Loucy (cell line): Measurements from ENCODE around the gene ITCH.

Experiments
- H2AFZ ChIP-seq: fragments of 200-600 bp; sonication (generic); 2 replicates; pipeline ENCODE4 v1.6.0; 2016; ENCODE audit warnings: antibody characterized with exemption, mild to moderate bottlenecking, low read length, moderate library complexity
- H3F3A ChIP-seq: fragments of 200-600 bp; 2 replicates; pipeline ENCODE4 v1.6.0; 2016; ENCODE audit warnings: antibody characterized with exemption, low read depth, mild to moderate bottlenecking
- H3K27me3 ChIP-seq: fragments of 200-600 bp; sonication (generic); 2 replicates; pipeline ENCODE4 v1.6.1; 2014; ENCODE audit warnings: low read length, mild to moderate bottlenecking; ENCODE audit not compliant: insufficient read depth, poor library complexity, severe bottlenecking
- H3K36me3 ChIP-seq: fragments of 200-600 bp; sonication (generic); 2 replicates; pipeline ENCODE4 v1.6.1; 2016; ENCODE audit warnings: low read length; ENCODE audit not compliant: insufficient read depth
- H3K4me1 ChIP-seq: fragments of 200-600 bp; sonication (generic); 2 replicates; pipeline ENCODE4 v1.5.1; 2014; ENCODE audit warnings: low read length, mild to moderate bottlenecking; ENCODE audit not compliant: insufficient read depth, poor library complexity, severe bottlenecking
- H3K4me2 ChIP-seq: fragments of 200-600 bp; sonication (generic); 2 replicates; pipeline ENCODE4 v1.6.0; 2014; ENCODE audit warnings: antibody characterized with exemption, low read length, low read depth, mild to moderate bottlenecking; ENCODE audit not compliant: poor library complexity, severe bottlenecking
- H3K4me3 ChIP-seq: fragments of 200-600 bp; sonication (generic); 2 replicates; pipeline ENCODE4 v1.5.1; 2014; ENCODE audit warnings: low read length, mild to moderate bottlenecking, mixed read lengths; ENCODE audit not compliant: poor library complexity, severe bottlenecking
- H3K79me2 ChIP-seq: fragments of 200-600 bp; sonication (generic); 2 replicates; pipeline ENCODE4 v1.6.1; 2014; ENCODE audit warnings: low read length; ENCODE audit not compliant: insufficient read depth
- H3K9ac ChIP-seq: fragments of 200-600 bp; sonication (generic); 2 replicates; pipeline ENCODE4 v1.6.0; 2014; ENCODE audit warnings: mild to moderate bottlenecking, low read depth, low read length, moderate library complexity; ENCODE audit not compliant: poor library complexity, severe bottlenecking
- H3K9me2 ChIP-seq: fragments of 200-600 bp; sonication (generic); replicated peaks from 2 replicates; pipeline ENCODE4 v1.6.1; 2016; ENCODE audit warnings: low read depth, low read length, mixed read lengths
- H3K9me3 ChIP-seq: fragments of 200-600 bp; sonication (generic); 2 replicates; pipeline ENCODE4 v1.6.1; 2014; ENCODE audit warnings: mild to moderate bottlenecking, antibody characterized with exemption, low read length, low read depth; ENCODE audit not compliant: insufficient read depth
- H4K20me1 ChIP-seq: fragments of 200-600 bp; sonication (generic); 2 replicates; pipeline ENCODE4 v1.6.0; 2014; ENCODE audit warnings: antibody characterized with exemption, low read length, mild to moderate bottlenecking; ENCODE audit not compliant: insufficient read depth, poor library complexity, severe bottlenecking
- EZH2phosphoT487 ChIP-seq: fragments of 200-600 bp; IDR thresholded peaks from 2 replicates; pipeline ENCODE4 v1.6.1; 2018; ENCODE audit warnings: antibody characterized with exemption, mild to moderate bottlenecking, moderate library complexity, borderline replicate concordance
- TF ChIP-seq, protein P1 (sequence below): fragments of 200-600 bp; sonication (generic); conservative IDR thresholded peaks from 2 replicates; pipeline ENCODE4 v1.5.1; 2014; ENCODE audit warnings: mild to moderate bottlenecking, antibody characterized with exemption, low read length

The ITCH gene

DNA sequence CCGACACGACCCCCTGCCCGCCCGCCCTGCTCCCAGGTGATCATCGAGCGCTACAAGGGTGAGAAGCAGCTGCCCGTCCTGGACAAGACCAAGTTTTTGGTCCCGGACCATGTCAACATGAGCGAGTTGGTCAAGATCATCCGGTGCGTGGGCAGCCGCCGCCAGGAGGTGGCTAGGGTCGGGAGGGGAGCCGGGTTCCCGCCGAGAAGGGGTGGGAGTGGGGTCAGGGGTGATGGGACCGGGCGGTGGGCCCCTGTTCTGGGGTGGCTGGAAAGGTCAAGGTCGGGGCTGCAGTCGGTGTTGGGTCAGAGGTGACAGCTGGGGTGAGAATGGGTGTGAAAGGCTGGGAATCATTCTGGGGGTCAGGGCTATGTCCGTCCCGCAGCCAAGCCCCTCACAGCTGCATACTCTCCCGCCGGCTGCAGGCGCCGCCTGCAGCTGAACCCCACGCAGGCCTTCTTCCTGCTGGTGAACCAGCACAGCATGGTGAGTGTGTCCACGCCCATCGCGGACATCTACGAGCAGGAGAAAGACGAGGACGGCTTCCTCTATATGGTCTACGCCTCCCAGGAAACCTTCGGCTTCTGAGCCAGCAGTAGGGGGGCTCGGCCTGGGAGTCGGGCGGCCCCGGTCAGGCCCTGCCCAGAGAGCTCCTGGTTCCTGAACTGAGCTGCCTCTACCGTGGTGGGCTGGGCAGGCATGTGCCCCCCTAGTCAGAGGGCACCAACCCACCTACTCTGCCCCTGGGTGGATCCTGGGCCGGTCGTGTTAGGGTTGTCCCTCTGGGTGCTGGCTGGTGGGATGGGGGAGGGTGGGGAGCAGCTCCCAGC is 196.5 kb downstream of the ITCH start:
- H3K9me3 ChIP-seq: no peaks in the 10 kb centered on the region
- no peaks in the 10 kb centered on the region for H3F3A ChIP-seq
- H4K20me1 ChIP-seq: no peaks in the 10 kb centered on the region
- H3K4me3 ChIP-seq: no peak overlapping the region
- H3K4me1 ChIP-seq: no peaks in the 10 kb centered on the region
- no peak overlapping the region for H3K4me2 ChIP-seq
- H3K79me2 ChIP-seq: no peaks in the 10 kb centered on the region
- no peaks in the 10 kb centered on the region for H3K9me2 ChIP-seq
- TF ChIP-seq, protein P1, sequence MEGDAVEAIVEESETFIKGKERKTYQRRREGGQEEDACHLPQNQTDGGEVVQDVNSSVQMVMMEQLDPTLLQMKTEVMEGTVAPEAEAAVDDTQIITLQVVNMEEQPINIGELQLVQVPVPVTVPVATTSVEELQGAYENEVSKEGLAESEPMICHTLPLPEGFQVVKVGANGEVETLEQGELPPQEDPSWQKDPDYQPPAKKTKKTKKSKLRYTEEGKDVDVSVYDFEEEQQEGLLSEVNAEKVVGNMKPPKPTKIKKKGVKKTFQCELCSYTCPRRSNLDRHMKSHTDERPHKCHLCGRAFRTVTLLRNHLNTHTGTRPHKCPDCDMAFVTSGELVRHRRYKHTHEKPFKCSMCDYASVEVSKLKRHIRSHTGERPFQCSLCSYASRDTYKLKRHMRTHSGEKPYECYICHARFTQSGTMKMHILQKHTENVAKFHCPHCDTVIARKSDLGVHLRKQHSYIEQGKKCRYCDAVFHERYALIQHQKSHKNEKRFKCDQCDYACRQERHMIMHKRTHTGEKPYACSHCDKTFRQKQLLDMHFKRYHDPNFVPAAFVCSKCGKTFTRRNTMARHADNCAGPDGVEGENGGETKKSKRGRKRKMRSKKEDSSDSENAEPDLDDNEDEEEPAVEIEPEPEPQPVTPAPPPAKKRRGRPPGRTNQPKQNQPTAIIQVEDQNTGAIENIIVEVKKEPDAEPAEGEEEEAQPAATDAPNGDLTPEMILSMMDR: no peak
- TF ChIP-seq EZH2phosphoT487: no peak
- no peak overlapping the region for H2AFZ ChIP-seq
- peaks cover 7% of the 10 kb centered on the region; the same call in 1 of the 2 replicates for H3K36me3 ChIP-seq
- H3K9ac ChIP-seq: no peak overlapping the region
- no peaks in the 10 kb centered on the region for H3K27me3 ChIP-seq

DNA sequence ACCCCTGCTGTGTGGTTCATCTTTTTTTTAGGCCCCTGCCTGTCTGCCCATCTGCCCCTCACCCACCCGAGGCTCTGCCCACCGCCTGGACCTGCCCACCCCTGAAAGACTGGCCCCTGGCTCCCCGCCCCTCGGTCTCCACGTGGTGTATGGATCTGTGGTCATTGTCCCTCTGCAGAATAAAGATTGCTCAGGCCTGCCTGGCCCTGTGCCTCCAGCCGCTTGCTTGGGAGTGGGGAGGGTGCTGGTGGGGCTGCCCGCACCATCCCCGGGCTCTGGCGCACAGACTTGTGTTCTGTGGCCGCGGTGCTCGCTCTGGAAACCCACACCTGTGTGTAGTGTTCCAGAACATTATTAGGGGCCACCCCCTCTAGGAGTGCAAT is 197.1 kb downstream of the ITCH start:
- TF ChIP-seq, protein P1: no peak
- no peak for TF ChIP-seq EZH2phosphoT487
- Histone ChIP-seq H3K4me2 (no peak overlapping the region), H3K9me2 (no peaks in the 10 kb centered on the region), H3K9ac (no peak overlapping the region), H3K36me3 (peaks cover 7% of the 10 kb centered on the region; the same call in 1 of the 2 replicates), H4K20me1 (no peaks in the 10 kb centered on the region), H3K9me3 (no peaks in the 10 kb centered on the region), H3K79me2 (no peaks in the 10 kb centered on the region), H3K4me1 (no peaks in the 10 kb centered on the region), H2AFZ (no peak overlapping the region), H3F3A (no peaks in the 10 kb centered on the region), H3K27me3 (no peaks in the 10 kb centered on the region), H3K4me3 (no peak overlapping the region)

DNA sequence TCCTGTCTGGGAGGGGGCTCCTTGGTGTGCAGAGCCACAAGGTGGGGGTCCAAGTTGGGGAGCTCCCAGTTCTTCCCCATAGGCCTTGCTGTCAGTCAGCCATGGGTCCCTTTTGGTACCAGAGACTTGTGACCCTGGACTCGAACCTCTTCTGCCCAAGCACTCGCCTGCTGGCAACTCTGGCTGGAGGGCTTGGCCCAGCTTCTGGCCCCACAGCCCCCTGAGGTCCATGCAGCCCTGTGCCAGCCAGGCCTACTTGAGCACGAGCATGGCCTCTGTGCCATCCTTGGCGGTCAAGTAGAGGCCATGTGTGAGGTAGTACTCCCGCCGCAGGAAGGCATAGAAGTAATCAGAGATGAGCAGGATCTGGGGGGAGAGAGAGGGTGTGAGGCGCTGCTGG is 197.5 kb downstream of the ITCH start:
- TF ChIP-seq, protein P1: no peak
- TF ChIP-seq EZH2phosphoT487: no peak
- no peaks in the 10 kb centered on the region for H4K20me1 ChIP-seq
- H2AFZ ChIP-seq: no peak overlapping the region
- no peak overlapping the region for H3K4me3 ChIP-seq
- peaks cover 7% of the 10 kb centered on the region; the same call in 1 of the 2 replicates for H3K36me3 ChIP-seq
- H3K9me3 ChIP-seq: no peaks in the 10 kb centered on the region
- H3F3A ChIP-seq: no peaks in the 10 kb centered on the region
- no peak overlapping the region for H3K9ac ChIP-seq
- no peaks in the 10 kb centered on the region for H3K4me1 ChIP-seq
- H3K9me2 ChIP-seq: no peaks in the 10 kb centered on the region
- no peak overlapping the region for H3K4me2 ChIP-seq
- no peaks in the 10 kb centered on the region for H3K27me3 ChIP-seq
- H3K79me2 ChIP-seq: no peaks in the 10 kb centered on the region
